HFF-Myc (cell line): ENCODE measurements around the gene TIMMDC1.

ENCODE experiments used
- DNase-seq: peaks from one replicate; pipeline ENCODE4 v3.0.0-alpha.2; 2011; ENCODE audit warnings: low read depth; ENCODE audit errors: extremely low read depth
- H3K4me3 ChIP-seq: replicated peaks from 2 replicates; pipeline ENCODE4 v1.5.1; 2011; ENCODE audit warnings: low read depth, mild to moderate bottlenecking, control low read depth, low read length
- TF ChIP-seq, protein P1 (sequence below): IDR thresholded peaks from 2 replicates; pipeline ENCODE4 v1.5.1; 2012; ENCODE audit warnings: mild to moderate bottlenecking, low read depth, low read length, control low read depth; ENCODE audit errors: missing control alignments

Gene TIMMDC1

DNA sequence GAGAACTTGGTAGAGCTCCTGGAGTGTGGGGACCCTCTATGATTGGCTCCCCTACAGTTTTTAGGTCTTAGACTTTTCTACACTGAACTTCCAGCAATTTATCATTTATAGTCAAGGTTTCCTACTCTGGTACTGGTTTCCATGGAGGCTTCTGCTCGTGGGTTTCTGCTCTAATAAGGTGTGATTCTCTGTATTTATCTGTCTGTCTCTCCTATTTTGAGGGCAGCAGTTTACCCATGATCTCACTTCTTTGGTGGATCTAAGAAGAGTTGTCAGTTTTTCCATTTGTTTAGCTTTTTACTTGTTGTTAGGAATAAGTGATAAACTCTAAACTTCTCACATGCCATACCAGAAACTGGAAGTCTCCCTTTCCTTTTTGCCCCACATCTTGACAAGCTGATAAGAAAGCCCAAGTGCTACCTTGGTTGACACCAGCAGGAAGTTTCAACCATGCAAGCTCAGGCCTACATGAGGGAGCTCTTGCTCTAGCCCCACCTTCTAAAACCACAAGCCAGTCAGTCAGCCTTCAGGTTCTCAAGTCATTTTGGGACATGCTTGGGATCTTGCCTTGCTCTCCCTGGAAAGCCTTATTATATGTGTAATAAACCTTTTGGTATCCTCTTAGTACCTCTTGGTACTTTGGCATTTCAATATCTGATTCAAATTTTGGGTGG, 10.0 kb downstream of the TIMMDC1 start:
- no peak overlapping the region for H3K4me3 ChIP-seq
- TF ChIP-seq, protein P1, sequence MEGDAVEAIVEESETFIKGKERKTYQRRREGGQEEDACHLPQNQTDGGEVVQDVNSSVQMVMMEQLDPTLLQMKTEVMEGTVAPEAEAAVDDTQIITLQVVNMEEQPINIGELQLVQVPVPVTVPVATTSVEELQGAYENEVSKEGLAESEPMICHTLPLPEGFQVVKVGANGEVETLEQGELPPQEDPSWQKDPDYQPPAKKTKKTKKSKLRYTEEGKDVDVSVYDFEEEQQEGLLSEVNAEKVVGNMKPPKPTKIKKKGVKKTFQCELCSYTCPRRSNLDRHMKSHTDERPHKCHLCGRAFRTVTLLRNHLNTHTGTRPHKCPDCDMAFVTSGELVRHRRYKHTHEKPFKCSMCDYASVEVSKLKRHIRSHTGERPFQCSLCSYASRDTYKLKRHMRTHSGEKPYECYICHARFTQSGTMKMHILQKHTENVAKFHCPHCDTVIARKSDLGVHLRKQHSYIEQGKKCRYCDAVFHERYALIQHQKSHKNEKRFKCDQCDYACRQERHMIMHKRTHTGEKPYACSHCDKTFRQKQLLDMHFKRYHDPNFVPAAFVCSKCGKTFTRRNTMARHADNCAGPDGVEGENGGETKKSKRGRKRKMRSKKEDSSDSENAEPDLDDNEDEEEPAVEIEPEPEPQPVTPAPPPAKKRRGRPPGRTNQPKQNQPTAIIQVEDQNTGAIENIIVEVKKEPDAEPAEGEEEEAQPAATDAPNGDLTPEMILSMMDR: no peak
- no peak for DNase-seq

DNA sequence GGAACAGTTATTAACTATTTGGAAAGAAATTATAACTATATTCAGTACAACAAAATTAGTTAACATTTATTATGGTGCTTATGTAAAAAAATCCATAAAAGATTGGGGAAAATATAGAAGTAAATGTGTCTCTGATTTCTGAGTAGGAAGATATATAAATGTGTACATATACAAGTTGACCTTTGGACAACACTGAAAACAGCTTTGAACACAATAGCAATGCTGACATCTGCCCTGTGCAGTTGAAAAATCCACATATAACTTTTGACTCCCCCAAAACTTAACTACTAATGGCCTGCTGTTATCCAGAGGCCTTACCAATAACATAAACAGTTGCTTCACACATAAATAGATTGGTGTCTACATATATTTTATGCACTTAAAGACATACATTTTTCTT, 12.3 kb downstream of the TIMMDC1 start:
- no peak for DNase-seq
- TF ChIP-seq, protein P1: no peak
- H3K4me3 ChIP-seq: no peak overlapping the region

DNA sequence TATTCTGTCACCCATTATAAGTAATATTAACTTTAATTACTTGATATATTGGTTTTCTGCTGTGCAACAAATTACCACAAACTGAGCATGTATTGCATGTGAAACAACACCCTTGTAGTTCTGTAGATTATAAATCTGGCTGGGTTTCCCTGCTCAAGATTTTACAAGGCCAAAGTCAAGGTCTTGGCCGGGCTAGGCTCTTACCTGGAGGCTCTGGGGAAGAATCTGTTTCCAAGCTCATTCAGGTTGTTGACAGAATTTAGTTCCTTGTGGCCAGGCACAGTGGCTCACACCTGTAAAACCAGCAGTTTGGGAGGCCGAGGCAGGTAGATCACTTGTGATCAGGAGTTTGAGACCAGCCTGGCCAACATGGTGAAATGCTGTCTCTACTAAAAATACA, 16.3 kb downstream of the TIMMDC1 start:
- no peak for DNase-seq
- TF ChIP-seq, protein P1: no peak
- no peak overlapping the region for H3K4me3 ChIP-seq

DNA sequence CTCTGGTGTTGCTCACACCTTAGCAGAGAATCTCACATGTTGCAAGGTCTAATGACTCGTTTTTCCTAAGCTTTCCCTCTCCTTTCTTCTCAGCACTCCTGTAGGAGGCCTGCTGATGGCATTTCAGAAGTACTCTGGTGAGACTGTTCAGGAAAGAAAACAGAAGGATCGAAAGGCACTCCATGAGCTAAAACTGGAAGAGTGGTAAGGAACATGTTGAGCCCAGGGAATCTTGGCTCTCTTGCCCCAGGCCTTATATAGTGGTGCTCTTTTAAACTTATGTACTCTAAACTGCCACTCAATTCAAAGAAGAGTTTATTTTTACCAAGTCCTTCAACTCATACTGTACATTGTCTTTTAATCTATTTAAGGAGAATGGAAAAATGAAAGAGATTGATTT, 18.8 kb downstream of the TIMMDC1 start:
- DNase-seq: no peak
- TF ChIP-seq, protein P1: no peak
- H3K4me3 ChIP-seq: no peak overlapping the region

DNA sequence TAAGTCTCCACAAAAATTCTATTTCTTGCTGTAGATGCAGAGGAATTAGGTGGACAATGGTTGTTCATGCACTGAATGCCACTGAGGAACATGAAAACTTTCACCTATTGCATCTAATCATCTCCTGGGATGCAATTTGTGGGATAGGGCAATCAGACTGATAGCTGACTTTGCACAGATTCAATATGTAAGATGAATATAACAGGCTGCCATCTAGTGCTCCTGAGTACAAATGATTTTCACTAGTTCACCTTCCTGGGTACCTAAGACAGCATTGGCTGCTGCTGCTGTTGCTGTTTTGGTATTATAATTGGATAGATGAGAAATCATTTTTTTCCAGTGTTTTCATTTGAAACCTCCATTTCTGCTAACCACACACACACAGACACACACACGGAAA, 19.7 kb downstream of the TIMMDC1 start:
- TF ChIP-seq, protein P1: no peak
- no peak overlapping the region for H3K4me3 ChIP-seq
- DNase-seq: no peak

DNA sequence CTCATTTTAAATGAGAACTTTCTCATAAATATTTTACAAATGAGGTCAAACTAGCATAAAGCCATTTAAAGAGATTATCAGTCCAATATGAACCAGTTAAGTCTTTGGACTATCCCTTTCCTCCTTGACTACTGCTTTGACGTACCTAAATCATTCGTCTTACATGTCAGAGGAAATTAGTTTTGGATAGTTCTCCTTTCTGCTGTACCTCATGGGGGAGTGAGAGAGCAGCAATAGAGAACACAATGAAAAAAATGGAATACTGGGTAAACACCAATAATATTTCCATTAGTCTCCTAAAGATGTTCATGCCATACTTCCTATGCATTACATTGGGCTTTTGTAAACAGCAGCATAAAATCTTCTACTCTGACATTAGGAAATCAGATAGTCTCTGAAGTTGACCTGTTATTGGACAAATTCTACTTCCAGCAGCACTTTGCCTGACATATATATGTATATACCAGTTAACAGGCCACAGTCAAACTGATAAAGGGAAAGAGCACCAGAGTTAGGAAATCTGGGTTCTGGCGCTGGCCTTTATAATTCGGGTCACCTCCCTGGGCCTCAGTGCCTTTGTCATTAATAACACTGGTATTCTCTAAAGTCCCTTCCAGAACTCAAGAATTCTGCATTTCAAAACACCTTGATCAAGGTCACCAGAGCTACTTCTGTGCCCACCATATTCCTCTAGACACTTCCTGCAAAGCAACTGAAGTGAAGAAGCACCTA, 26.8 kb downstream of the TIMMDC1 start:
- no peak for DNase-seq

More for the DNA sequence above, 26.8 kb downstream of the TIMMDC1 start:
- no peak overlapping the region for H3K4me3 ChIP-seq
- TF ChIP-seq, protein P1: no peak
